GM23338 (cell line): ENCODE data around the gene MYD88. TPM values are rescaled to one million over a fixed set of nuclear protein-coding genes. Genes with fewer than 3 reads are reported as not detected.

Experiments used
- ATAC-seq: fragments of 200-7000 bp; cut with Tn5 transposase; 3 replicates; pipeline ENCODE4 v1.9.1; 2020
- DNase-seq: peaks from one replicate; pipeline ENCODE4 v3.0.0-alpha.2; 2015; ENCODE audit warnings: low spot score
- H2AFZ ChIP-seq: fragments of 200-600 bp; sonication (generic); 2 replicates; pipeline ENCODE4 v1.8.0; 2016; ENCODE audit warnings: antibody characterized with exemption, mild to moderate bottlenecking, moderate library complexity
- H3F3A ChIP-seq: fragments of 200-600 bp; sonication (generic); replicated peaks from 2 replicates; pipeline ENCODE4 v1.8.0; 2017; ENCODE audit warnings: antibody characterized with exemption, mixed run types, low read depth
- H3K27ac ChIP-seq: fragments of 200-600 bp; sonication (generic); 2 replicates; pipeline ENCODE4 v1.6.1; 2016; ENCODE audit warnings: low read depth
- H3K27me3 ChIP-seq: fragments of 200-600 bp; sonication (generic); 2 replicates; pipeline ENCODE4 v1.8.0; 2016; ENCODE audit warnings: mild to moderate bottlenecking, mixed run types, moderate library complexity; ENCODE audit not compliant: insufficient read depth
- H3K36me3 ChIP-seq: fragments of 200-600 bp; sonication (generic); 2 replicates; pipeline ENCODE4 v1.8.0; 2016; ENCODE audit warnings: mild to moderate bottlenecking; ENCODE audit not compliant: insufficient read depth
- H3K4me1 ChIP-seq: fragments of 200-600 bp; sonication (generic); 2 replicates; pipeline ENCODE4 v1.8.0; 2016; ENCODE audit warnings: mild to moderate bottlenecking, moderate library complexity; ENCODE audit not compliant: insufficient read depth
- H3K4me2 ChIP-seq: fragments of 200-600 bp; sonication (generic); 2 replicates; pipeline ENCODE4 v1.7.1; 2017; ENCODE audit warnings: mixed run types
- H3K4me3 ChIP-seq: fragments of 200-600 bp; sonication (generic); 2 replicates; pipeline ENCODE4 v1.6.1; 2016; ENCODE audit warnings: mixed run types
- H3K79me2 ChIP-seq: fragments of 200-600 bp; sonication (generic); replicated peaks from 2 replicates; pipeline ENCODE4 v1.8.0; 2017; ENCODE audit warnings: mild to moderate bottlenecking; ENCODE audit not compliant: insufficient read depth
- H3K9me2 ChIP-seq: fragments of 200-600 bp; sonication (generic); 2 replicates; pipeline ENCODE4 v1.8.0; 2017; ENCODE audit not compliant: insufficient read depth
- H4K20me1 ChIP-seq: fragments of 200-600 bp; sonication (generic); replicated peaks from 2 replicates; pipeline ENCODE4 v1.8.0; 2017; ENCODE audit warnings: mild to moderate bottlenecking; ENCODE audit not compliant: insufficient read depth
- H3K27ac Mint-ChIP-seq: 2 replicates; pipeline ENCODE4 v1.8.0; 2020; ENCODE audit warnings: inconsistent platforms, mild to moderate bottlenecking, moderate library complexity, mixed read lengths
- H3K27me3 Mint-ChIP-seq: 3 replicates; pipeline ENCODE4 v1.8.0; 2022; ENCODE audit warnings: low read depth, mild to moderate bottlenecking, moderate library complexity, mixed read lengths, inconsistent platforms; ENCODE audit not compliant: insufficient read depth, poor library complexity
- H3K36me3 Mint-ChIP-seq: 3 replicates; pipeline ENCODE4 v1.8.0; 2021; ENCODE audit warnings: low read depth, mild to moderate bottlenecking, inconsistent platforms, moderate library complexity, mixed read lengths
- H3K4me1 Mint-ChIP-seq: 3 replicates; pipeline ENCODE4 v1.8.0; 2020; ENCODE audit warnings: mild to moderate bottlenecking, inconsistent platforms, mixed read lengths
- H3K4me3 Mint-ChIP-seq: 3 replicates; pipeline ENCODE4 v1.8.0; 2021; ENCODE audit warnings: moderate library complexity, mild to moderate bottlenecking, inconsistent platforms, mixed read lengths
- H3K9me3 Mint-ChIP-seq: 3 replicates; pipeline ENCODE4 v1.8.0; 2020; ENCODE audit warnings: moderate library complexity, mild to moderate bottlenecking, inconsistent platforms, mixed read lengths
- CREB1 ChIP-seq: fragments of 250-450 bp; sonication (Bioruptor Pico); IDR thresholded peaks from 2 replicates; pipeline ENCODE4 v1.5.0; 2020; ENCODE audit warnings: low read depth, mild to moderate bottlenecking, moderate library complexity
- EZH2 ChIP-seq: fragments of 200-600 bp; sonication (generic); IDR thresholded peaks from one replicate; pipeline ENCODE4 v1.8.0; 2017; ENCODE audit warnings: antibody characterized with exemption, mild to moderate bottlenecking, low read depth; ENCODE audit not compliant: unreplicated experiment
- EZH2phosphoT487 ChIP-seq: fragments of 200-600 bp; sonication (generic); IDR thresholded peaks from one replicate; pipeline ENCODE4 v1.8.1; 2018; ENCODE audit warnings: antibody characterized with exemption; ENCODE audit not compliant: unreplicated experiment
- JUNB ChIP-seq: IDR thresholded peaks from one replicate; pipeline ENCODE4 v1.6.1; 2016; ENCODE audit warnings: antibody characterized with exemption; ENCODE audit not compliant: unreplicated experiment
- NANOG ChIP-seq: IDR thresholded peaks from 2 replicates; pipeline ENCODE4 v1.6.1; 2016; ENCODE audit warnings: antibody characterized with exemption, borderline replicate concordance
- POLR2AphosphoS5 ChIP-seq: IDR thresholded peaks from 2 replicates; pipeline ENCODE4 v1.6.1; 2016; ENCODE audit warnings: antibody characterized with exemption, low read depth
- STAT1 ChIP-seq: IDR thresholded peaks from one replicate; pipeline ENCODE4 v1.6.1; 2016; ENCODE audit warnings: antibody characterized with exemption; ENCODE audit not compliant: unreplicated experiment
- ZNF114 ChIP-seq: fragments of 250-450 bp; sonication (Bioruptor Pico); IDR thresholded peaks from 2 replicates; pipeline ENCODE4 v1.5.0; 2020; ENCODE audit warnings: mild to moderate bottlenecking, moderate library complexity
- ZNF331 ChIP-seq: fragments of 250-450 bp; sonication (Bioruptor Pico); IDR thresholded peaks from 2 replicates; pipeline ENCODE4 v1.5.0; 2020; ENCODE audit warnings: low read depth, mild to moderate bottlenecking, moderate library complexity
- polyA plus RNA-seq: library from polyadenylated mRNA; unstranded; fragments of >200 nt; fragmentation: Nextera tagmentation; extraction: Ambion mirVana; gene quantifications from 2 replicates; pipeline ENCODE4 v1.2.1, GENCODE V29; 2016
- total RNA-seq: library from RNA; depleted of rRNA; stranded (reverse); fragments of >200 nt; shearing (Covaris generic); gene quantifications from 2 replicates; pipeline ENCODE4 v1.2.3, GENCODE V29; 2014
- TF ChIP-seq, protein P1 (sequence below): IDR thresholded peaks from one replicate; pipeline ENCODE4 v1.6.1; 2018; ENCODE audit warnings: antibody characterized with exemption; ENCODE audit not compliant: unreplicated experiment
- TF ChIP-seq, protein P2 (sequence below), 2 experiments: fragments of 200-600 bp in 1 of 2; sonication (generic) in 1 of 2; conservative IDR thresholded peaks; 2 replicates each; pipeline versions ENCODE4 v1.5.1 to v1.6.1; 2016 to 2017; ENCODE audit warnings: antibody characterized with exemption in 2 of 2, low read depth in 2 of 2, mild to moderate bottlenecking in 2 of 2, moderate library complexity in 1 of 2
- TF ChIP-seq, protein P3 (sequence below): IDR thresholded peaks from 2 replicates; pipeline ENCODE4 v1.6.1; 2016; ENCODE audit warnings: antibody characterized with exemption
- TF ChIP-seq, protein P4 (sequence below): fragments of 250-450 bp; sonication (Bioruptor Pico); IDR thresholded peaks from 2 replicates; pipeline ENCODE4 v1.5.0; 2020; ENCODE audit warnings: mild to moderate bottlenecking, moderate library complexity

The MYD88 gene
- total and polyA plus RNA-seq, 2 experiments from 2014 or later, result 15.5 to 26.0 TPM

DNA sequence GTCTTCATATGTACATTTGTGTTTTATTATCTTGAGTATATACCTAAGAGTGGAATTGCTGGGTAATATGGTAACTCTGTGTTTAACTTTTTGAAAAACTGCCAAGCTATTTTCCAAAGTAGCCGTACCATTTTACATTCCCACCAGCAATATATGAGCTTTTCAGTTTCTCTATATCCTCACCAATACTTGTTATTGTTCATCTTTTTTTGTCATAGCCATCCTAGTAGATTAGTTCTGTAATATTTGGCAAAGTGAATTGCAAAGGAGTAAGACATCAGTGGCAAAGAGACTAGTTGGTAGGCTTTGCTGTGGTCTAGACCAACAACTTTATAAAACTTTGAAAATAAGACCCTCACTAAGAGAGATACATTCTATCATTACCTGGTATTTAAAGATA lies 48.3 kb downstream of the MYD88 start:
- Mint-ChIP-seq H3K4me3 (no peak overlapping the region), H3K27ac (no peak overlapping the region), H3K27me3 (no peaks in the 10 kb centered on the region), H3K36me3 (peaks cover 30% of the 10 kb centered on the region), H3K9me3 (no peaks in the 10 kb centered on the region), H3K4me1 (no peaks in the 10 kb centered on the region)
- Histone ChIP-seq H3K27me3 (no peaks in the 10 kb centered on the region), H3K4me2 (no peak overlapping the region), H3K79me2 (peaks cover 25% of the 10 kb centered on the region), H4K20me1 (peaks cover 16% of the 10 kb centered on the region), H3K27ac (no peak overlapping the region), H3K9me2 (no peaks in the 10 kb centered on the region), H2AFZ (no peak overlapping the region), H3F3A (no peaks in the 10 kb centered on the region), H3K4me1 (no peaks in the 10 kb centered on the region), H3K36me3 (peaks cover 5% of the 10 kb centered on the region), H3K4me3 (no peak overlapping the region)
- no peak for TF ChIP-seq ZNF331 (CRISPR knock-in tag)
- no peak for TF ChIP-seq STAT1
- no peak for TF ChIP-seq EZH2
- TF ChIP-seq, protein P1, sequence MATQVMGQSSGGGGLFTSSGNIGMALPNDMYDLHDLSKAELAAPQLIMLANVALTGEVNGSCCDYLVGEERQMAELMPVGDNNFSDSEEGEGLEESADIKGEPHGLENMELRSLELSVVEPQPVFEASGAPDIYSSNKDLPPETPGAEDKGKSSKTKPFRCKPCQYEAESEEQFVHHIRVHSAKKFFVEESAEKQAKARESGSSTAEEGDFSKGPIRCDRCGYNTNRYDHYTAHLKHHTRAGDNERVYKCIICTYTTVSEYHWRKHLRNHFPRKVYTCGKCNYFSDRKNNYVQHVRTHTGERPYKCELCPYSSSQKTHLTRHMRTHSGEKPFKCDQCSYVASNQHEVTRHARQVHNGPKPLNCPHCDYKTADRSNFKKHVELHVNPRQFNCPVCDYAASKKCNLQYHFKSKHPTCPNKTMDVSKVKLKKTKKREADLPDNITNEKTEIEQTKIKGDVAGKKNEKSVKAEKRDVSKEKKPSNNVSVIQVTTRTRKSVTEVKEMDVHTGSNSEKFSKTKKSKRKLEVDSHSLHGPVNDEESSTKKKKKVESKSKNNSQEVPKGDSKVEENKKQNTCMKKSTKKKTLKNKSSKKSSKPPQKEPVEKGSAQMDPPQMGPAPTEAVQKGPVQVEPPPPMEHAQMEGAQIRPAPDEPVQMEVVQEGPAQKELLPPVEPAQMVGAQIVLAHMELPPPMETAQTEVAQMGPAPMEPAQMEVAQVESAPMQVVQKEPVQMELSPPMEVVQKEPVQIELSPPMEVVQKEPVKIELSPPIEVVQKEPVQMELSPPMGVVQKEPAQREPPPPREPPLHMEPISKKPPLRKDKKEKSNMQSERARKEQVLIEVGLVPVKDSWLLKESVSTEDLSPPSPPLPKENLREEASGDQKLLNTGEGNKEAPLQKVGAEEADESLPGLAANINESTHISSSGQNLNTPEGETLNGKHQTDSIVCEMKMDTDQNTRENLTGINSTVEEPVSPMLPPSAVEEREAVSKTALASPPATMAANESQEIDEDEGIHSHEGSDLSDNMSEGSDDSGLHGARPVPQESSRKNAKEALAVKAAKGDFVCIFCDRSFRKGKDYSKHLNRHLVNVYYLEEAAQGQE, result no peak
- no peak for TF ChIP-seq NANOG
- TF ChIP-seq EZH2phosphoT487, result no peak
- no peak for TF ChIP-seq JUNB
- TF ChIP-seq, protein P2, sequence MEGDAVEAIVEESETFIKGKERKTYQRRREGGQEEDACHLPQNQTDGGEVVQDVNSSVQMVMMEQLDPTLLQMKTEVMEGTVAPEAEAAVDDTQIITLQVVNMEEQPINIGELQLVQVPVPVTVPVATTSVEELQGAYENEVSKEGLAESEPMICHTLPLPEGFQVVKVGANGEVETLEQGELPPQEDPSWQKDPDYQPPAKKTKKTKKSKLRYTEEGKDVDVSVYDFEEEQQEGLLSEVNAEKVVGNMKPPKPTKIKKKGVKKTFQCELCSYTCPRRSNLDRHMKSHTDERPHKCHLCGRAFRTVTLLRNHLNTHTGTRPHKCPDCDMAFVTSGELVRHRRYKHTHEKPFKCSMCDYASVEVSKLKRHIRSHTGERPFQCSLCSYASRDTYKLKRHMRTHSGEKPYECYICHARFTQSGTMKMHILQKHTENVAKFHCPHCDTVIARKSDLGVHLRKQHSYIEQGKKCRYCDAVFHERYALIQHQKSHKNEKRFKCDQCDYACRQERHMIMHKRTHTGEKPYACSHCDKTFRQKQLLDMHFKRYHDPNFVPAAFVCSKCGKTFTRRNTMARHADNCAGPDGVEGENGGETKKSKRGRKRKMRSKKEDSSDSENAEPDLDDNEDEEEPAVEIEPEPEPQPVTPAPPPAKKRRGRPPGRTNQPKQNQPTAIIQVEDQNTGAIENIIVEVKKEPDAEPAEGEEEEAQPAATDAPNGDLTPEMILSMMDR (conservative IDR thresholded peaks at IDR 0.05; ENCODE audit: low read depth in 2 of 2), result no peak
- no peak for TF ChIP-seq POLR2AphosphoS5
- TF ChIP-seq, protein P3, sequence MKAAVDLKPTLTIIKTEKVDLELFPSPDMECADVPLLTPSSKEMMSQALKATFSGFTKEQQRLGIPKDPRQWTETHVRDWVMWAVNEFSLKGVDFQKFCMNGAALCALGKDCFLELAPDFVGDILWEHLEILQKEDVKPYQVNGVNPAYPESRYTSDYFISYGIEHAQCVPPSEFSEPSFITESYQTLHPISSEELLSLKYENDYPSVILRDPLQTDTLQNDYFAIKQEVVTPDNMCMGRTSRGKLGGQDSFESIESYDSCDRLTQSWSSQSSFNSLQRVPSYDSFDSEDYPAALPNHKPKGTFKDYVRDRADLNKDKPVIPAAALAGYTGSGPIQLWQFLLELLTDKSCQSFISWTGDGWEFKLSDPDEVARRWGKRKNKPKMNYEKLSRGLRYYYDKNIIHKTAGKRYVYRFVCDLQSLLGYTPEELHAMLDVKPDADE, result no peak
- no peak for TF ChIP-seq ZNF114 (CRISPR knock-in tag)
- no peak for TF ChIP-seq CREB1
- TF ChIP-seq, protein P4, sequence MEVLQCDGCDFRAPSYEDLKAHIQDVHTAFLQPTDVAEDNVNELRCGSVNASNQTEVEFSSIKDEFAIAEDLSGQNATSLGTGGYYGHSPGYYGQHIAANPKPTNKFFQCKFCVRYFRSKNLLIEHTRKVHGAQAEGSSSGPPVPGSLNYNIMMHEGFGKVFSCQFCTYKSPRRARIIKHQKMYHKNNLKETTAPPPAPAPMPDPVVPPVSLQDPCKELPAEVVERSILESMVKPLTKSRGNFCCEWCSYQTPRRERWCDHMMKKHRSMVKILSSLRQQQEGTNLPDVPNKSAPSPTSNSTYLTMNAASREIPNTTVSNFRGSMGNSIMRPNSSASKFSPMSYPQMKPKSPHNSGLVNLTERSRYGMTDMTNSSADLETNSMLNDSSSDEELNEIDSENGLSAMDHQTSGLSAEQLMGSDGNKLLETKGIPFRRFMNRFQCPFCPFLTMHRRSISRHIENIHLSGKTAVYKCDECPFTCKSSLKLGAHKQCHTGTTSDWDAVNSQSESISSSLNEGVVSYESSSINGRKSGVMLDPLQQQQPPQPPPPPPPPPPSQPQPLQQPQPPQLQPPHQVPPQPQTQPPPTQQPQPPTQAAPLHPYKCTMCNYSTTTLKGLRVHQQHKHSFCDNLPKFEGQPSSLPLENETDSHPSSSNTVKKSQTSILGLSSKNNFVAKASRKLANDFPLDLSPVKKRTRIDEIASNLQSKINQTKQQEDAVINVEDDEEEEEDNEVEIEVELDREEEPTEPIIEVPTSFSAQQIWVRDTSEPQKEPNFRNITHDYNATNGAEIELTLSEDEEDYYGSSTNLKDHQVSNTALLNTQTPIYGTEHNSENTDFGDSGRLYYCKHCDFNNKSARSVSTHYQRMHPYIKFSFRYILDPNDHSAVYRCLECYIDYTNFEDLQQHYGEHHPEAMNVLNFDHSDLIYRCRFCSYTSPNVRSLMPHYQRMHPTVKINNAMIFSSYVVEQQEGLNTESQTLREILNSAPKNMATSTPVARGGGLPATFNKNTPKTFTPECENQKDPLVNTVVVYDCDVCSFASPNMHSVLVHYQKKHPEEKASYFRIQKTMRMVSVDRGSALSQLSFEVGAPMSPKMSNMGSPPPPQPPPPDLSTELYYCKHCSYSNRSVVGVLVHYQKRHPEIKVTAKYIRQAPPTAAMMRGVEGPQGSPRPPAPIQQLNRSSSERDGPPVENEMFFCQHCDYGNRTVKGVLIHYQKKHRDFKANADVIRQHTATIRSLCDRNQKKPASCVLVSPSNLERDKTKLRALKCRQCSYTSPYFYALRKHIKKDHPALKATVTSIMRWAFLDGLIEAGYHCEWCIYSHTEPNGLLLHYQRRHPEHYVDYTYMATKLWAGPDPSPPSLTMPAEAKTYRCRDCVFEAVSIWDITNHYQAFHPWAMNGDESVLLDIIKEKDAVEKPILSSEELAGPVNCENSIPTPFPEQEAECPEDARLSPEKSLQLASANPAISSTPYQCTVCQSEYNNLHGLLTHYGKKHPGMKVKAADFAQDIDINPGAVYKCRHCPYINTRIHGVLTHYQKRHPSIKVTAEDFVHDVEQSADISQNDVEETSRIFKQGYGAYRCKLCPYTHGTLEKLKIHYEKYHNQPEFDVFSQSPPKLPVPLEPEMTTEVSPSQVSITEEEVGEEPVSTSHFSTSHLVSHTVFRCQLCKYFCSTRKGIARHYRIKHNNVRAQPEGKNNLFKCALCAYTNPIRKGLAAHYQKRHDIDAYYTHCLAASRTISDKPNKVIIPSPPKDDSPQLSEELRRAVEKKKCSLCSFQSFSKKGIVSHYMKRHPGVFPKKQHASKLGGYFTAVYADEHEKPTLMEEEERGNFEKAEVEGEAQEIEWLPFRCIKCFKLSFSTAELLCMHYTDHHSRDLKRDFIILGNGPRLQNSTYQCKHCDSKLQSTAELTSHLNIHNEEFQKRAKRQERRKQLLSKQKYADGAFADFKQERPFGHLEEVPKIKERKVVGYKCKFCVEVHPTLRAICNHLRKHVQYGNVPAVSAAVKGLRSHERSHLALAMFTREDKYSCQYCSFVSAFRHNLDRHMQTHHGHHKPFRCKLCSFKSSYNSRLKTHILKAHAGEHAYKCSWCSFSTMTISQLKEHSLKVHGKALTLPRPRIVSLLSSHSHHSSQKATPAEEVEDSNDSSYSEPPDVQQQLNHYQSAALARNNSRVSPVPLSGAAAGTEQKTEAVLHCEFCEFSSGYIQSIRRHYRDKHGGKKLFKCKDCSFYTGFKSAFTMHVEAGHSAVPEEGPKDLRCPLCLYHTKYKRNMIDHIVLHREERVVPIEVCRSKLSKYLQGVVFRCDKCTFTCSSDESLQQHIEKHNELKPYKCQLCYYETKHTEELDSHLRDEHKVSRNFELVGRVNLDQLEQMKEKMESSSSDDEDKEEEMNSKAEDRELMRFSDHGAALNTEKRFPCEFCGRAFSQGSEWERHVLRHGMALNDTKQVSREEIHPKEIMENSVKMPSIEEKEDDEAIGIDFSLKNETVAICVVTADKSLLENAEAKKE (CRISPR knock-in tag), result no peak
- DNase-seq, result no peak
- no peak for ATAC-seq
